GM10847 (cell line): Measurements from ENCODE around the gene SH3YL1.

Source experiments
- POLR2A ChIP-seq: IDR thresholded peaks from 2 replicates; pipeline ENCODE4 v1.6.1; 2011; ENCODE audit not compliant: insufficient read length; ENCODE audit errors: extremely low read depth

SH3YL1 gene

DNA sequence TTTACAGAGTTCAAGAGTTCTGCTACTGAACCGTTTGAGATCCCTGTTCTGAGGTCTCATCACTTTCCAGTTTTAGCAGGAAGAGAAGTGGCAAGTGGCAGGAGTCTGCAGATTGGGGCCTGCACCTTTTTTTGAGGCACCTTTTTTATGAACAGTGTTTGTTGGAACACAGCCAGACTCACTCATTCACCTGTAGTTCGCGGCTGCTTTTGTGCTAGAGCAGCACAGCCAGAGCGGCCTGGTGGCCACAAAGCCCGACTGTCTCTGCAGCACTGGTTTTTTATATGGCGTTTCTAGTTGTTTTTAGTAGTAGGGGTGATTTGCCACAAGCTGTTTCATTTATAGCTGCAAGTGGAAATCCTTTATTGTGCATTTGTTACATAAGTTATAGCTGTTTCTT is 9.5 kb upstream of the SH3YL1 start:
- no peak for TF ChIP-seq POLR2A

DNA sequence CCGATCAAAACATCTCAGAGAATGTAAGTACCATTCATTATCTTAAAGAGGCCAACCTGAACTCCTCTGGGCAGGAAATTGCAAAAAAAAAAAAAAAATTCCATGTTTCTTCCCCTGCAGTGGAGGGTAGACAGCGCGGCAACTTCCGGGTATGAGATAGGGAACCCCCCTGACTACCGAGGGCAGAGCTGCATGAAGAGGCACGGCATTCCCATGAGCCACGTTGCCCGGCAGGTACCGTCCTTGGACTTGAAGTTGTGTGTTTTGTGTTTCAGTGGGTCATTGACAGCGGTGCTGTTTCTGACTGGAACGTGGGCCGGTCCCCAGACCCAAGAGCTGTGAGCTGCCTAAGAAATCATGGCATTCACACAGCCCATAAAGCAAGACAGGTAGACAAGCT is 8.1 kb upstream of the SH3YL1 start:
- no peak for TF ChIP-seq POLR2A

DNA sequence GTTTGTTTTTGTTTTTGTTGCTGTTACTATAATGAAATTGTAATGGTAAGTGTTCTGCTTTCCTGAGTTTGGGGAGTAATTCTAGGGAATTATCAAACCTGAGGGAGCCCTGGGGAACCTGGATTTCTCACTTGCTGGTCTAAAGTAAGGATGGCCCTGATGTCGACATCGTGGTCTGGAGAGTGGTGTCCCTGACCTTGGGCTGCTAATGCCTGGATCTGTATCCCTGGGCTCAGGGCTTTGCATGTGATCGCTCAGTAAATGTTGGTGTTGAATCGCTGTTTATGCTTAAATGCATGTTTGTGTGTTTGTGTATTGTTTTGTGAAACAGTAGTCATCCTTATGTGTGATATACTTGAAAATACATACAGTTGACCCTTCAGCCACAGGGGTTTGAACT is 7.0 kb upstream of the SH3YL1 start:
- TF ChIP-seq POLR2A: no peak

DNA sequence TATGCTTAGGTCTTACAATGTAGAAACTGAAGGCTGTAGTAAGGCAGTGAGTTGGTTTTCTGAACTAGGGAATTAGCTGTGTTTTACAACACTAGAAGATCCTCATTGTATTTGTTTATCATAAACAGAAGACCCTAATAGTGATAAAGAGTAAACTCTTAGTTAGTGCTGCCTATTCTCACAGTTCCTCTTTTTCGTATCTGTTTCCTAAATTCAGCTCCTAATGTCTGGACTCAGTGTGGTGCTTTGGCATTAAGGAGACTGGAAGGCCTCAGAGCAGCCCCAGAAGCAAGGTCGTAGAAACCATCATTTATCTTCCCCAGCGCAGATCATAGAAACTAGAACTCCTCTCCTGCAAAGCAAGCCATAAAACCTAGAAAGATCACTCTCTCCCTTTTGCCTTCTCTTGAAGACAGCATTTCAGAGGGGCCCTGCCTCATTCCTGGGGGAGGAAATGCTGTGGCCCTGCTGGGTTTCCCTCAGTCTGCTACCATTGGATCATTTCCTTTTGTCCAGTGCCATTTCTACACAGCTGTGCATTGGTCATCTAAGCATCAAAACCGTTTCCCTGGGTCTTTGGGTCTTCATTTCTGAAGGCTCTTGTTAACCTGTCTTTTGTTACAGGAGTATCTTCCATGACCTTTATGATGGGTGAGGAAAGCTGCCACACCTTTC is 5.7 kb upstream of the SH3YL1 start:
- TF ChIP-seq POLR2A: no peak

DNA sequence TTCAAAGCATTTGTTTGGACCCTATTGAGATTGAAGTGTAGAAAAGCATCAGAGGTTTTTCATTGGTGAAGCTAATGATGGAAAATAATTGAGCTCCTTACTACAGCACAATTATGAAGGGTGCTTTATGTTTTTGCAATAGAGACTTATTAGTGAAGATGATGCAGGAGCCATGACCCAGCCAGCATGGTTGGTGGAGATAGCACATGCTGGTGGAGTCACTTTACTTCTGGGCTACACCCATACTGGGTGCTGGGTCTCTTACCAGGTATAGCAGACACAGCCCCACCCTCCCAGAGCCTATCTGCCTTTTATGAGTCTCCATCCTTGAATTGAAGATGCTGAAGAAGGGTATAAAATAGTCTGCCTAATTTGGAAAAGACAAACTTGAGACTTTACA is 4.5 kb upstream of the SH3YL1 start:
- no peak for TF ChIP-seq POLR2A

DNA sequence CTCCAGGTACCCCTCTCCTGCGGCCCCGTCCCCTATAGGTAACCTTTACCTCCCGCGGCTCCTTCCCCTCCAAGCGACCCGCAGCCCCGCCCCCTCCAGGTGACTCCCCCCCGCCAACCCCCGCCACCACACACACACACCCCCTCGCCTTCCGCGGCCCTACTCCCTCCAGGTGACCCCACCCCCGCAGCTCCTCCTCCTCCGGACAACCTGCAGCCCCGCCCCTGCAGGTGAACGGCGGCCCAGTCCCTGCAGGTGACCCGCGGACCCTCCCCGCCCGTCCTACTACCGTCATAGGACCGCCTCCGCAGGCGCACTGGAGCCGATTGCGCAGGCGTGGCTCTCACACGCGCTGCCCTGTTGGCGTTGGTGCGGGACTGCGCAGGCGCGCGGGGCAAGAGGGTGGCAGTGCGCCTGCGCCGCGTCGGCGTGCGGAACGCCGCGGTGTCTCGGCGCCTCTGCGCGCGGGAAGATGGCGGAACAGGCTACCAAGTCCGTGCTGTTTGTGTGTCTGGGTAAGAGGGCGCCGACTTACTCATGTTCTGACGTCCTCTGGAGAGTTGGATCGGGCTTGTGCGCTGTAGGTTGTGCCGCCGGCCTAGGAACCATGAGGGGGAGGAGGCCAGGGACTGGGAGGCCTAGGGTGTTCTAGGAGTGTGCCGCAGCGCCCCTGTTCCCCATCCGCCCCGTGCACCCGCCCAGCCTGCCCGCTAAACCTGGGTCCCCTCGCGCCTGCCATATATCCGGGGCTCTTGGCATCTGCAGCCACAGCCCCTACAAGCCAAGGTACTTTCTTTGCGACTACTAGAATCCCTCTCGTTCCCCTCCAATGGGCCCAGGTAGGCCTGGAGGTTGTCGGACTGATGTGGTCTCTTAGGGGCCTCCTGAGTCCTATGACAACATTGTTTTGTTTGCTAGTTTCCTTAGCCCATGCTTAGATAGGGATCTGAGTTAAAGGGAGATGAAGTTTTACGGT is 949 bp upstream of the SH3YL1 start, which contains the start of gene ACP1:
Gene ACP1 (plus strand): TSS at position 455 of the 976 bp plus-strand sequence. CDS start 18 bp downstream, at position 473.
- peak; percentile 92 for TF ChIP-seq POLR2A

DNA sequence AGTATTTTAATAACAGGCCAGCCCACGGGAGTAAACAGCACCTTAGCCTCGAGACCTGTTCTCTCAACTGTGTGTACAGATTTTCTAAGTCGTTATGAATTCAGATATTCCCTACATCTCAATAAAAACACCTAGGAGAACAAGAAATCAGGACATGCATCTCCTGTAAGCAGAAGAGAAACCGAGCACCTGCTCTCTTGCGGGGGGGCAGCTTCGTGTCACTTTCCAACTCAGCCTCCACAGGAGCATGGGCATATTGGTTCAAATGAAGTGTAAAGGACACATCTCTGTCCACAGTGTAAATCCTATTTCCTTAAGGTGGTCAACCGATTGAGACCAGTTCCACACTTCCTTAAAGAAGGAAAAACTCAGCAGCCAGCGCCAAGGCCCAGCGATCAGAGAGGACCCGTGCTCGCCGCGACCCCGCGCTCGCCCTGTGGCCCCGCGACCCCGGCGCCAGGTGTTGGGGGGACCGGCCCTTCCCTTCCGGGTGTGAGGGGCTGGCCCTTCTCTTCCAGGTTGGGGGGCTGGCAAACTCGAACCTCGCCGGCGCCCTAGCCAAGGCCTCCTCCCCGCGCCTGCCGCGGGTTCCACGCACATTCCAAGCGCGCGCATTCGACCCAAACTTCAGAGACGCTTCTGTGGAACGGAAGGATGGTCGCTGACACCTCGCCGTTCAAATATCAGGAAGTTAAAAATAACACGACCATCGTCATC is 652 bp downstream of the SH3YL1 start:
- TF ChIP-seq POLR2A: no peak

DNA sequence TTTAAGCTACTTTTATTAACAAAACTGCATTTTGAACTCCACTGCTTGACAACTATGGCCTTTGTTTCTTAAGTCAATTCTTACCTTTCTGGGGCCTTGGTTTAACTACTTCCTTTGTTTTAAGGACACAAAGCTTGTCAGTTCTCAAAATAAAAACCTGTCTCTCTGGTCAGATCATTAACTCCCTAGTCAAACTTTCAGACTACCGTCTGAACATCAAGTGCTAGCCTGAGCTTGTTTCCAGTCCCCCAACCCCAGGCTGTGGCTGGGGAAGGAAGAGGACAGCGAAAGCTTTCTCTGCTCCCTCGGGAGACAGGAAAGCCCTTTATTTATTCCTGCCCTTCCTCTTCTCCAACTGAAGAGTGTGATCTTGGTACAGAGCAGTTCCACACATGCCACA is 1.7 kb downstream of the SH3YL1 start:
- TF ChIP-seq POLR2A: no peak

DNA sequence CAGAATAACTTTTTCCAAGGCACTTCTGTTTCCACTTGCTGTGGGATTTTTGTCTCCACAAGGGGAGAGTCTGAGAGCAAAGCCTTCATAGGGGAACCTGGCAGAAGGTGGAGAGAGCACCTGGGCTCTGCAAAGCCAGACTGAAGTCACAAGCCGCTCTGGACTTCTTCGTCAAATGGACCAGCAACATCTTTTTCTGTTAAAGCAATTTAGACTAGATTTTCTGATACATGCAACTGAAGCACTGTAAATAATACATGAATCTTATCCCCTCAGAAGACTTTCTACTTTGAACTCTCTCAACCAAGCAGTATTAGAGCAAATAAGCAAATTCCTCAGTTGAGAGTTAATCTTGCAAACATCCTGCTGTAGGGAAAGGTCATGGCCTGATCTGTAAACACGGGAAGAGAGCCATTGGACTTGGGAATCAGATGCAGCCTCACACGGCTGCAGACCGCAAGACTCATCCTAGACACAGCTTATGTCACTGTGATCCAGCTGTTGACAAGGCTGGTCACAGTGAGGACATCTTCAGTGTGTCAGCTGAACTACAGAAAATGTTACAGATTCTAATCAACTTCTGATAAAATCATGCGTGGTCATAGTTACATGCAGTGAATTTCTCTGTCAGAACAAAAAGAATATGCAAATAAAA is 3.2 kb downstream of the SH3YL1 start:
- no peak for TF ChIP-seq POLR2A

DNA sequence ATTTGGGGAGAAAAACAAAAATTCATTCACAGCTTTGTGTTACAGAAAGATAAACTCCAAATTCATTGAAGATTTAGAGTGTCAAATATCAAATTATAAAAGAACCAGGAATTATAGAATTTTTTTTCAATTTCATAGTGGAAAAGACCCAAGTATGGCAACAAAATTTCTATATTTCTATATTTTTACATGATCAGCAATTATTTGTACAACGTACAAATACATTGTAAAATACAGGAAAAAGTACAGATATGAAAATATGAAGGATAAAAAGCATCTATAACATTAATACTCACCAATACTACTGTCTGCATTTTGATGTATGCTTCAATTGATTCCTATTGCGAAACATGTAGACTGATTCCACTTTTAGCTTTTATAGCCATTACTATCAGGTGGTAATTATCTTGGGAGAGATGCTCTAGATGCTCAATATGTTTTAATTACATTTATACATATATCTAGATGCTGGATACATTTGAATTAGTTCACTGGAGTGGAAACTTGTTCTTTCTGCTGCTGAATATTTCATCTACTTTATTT is 4.0 kb downstream of the SH3YL1 start:
- TF ChIP-seq POLR2A: no peak

DNA sequence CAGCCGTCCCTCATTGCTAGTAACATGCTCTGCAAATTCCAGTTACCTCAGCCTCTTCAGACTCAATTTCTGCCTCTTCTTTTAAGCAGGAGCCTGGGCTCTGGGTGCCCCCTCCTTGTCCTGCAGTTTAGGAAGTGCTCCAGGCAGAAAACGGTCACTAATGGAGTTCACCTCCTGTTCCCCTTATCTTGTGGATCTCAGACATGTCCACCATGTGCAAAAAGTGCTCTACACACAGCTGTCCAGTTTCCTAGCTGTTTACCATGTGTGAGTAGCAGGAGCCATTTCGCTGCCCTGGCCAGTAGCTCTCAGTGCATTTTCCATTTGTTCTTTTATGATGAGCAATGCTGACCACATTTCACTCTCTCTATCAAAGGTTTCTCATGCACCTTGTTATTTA is 4.9 kb downstream of the SH3YL1 start:
- no peak for TF ChIP-seq POLR2A

DNA sequence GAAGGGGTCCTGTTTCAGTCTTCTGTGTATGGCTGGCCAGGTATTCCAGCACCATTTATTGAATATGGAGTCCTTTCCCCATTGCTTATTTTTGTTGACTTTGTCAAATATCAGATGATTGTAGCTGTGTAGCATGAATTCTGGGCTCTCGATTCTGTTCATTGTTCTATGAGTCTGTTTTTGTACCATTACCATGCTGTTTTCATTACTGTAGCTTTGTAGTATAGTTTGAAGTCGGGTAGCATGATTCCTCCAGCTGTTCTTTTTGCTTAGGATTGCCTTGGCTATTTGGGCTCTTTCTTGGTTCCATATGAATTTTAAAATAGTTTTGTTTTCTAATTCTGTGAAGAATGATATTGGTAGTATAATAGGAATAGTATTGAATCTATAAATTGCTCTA is 6.0 kb downstream of the SH3YL1 start:
- no peak for TF ChIP-seq POLR2A

DNA sequence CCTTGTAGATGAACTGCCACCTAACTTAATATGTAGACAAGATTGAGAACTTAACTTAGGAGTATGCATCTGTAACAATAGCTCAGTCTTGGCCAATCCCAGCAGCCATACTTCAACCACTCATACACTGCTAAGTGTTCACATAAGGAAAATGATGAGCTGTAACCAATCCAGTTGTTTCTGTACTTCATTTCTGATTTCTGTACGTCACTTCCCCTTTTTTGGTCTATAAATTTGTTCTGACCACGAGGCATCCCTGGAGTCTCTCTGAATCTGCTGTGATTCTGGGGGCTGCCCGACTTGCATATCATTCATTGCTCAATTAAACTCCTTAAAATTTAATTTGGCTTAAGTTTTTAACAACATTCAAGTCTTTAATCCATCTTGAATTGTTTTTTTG is 6.4 kb downstream of the SH3YL1 start:
- TF ChIP-seq POLR2A: no peak

DNA sequence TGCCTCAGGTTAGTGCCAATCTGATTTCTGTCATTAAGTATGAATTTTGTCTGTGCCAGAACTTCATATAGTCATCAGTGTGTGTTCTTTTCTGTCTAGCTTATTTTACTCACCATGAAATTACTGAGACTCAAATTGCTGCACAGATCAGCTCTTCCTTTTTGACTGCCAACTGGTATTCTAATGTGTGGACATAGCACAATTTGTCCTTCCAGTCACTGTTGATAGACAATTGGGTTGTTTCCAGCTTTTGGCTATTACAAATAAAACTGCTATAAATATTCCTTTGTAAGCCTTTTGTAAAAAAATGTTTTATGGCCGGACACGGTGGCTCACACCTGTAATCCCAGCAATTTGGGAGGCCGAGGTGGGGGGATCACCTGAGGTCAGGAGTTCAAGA is 7.7 kb downstream of the SH3YL1 start:
- TF ChIP-seq POLR2A: no peak

DNA sequence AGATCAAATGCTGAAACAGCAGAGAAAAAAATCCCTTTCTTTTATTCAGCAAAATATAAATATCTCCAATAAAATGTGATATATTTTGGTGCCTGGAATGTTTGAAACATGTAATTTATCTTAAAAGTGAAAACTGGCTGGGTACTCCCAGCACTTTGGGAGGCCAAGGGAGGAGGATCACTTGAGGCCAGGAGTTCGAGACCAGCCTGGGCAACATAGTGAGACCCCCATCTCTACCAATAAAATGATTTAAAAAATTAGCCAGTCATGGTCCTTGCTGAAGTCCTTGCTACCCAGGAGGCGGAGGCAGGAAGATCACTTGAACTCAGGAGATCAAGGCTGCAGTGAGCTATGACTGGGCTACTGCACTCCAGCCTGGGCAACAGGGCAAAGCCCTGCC is 8.6 kb downstream of the SH3YL1 start:
- no peak for TF ChIP-seq POLR2A
